ENCODE measurements around the gene C16orf92.
A peak's percentile ranks its signal among the peaks of the same experiment; 100 is the strongest.

Gene C16orf92, protein sequence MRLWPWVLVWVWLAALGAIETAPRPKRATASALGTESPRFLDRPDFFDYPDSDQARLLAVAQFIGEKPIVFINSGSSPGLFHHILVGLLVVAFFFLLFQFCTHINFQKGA

DNA sequence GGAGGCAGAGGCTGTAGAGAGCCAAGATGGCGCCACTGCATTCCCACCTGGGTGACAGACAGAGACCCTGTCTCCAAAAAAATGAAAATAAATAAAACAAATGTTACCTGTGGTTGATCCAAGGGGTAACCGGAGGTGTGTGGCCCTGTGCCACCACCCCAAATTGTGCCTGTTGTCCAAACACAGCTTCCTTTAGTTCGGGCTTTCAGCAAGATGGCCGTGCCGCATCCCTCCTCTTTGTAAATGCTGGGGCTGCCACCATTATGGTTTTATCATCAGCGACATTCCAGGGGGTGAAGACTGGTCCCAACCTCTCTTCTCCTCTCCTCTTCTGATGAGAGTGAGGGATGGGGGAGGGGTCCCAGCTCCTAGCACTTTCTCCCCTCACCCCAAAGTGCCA is at the start of gene C16orf92:
Gene C16orf92, plus strand, starts transcription at position 312 of the 400 bp plus-strand sequence. CDS start 143 bp downstream, outside the sequence.
- no peak for DNase-seq

DNA sequence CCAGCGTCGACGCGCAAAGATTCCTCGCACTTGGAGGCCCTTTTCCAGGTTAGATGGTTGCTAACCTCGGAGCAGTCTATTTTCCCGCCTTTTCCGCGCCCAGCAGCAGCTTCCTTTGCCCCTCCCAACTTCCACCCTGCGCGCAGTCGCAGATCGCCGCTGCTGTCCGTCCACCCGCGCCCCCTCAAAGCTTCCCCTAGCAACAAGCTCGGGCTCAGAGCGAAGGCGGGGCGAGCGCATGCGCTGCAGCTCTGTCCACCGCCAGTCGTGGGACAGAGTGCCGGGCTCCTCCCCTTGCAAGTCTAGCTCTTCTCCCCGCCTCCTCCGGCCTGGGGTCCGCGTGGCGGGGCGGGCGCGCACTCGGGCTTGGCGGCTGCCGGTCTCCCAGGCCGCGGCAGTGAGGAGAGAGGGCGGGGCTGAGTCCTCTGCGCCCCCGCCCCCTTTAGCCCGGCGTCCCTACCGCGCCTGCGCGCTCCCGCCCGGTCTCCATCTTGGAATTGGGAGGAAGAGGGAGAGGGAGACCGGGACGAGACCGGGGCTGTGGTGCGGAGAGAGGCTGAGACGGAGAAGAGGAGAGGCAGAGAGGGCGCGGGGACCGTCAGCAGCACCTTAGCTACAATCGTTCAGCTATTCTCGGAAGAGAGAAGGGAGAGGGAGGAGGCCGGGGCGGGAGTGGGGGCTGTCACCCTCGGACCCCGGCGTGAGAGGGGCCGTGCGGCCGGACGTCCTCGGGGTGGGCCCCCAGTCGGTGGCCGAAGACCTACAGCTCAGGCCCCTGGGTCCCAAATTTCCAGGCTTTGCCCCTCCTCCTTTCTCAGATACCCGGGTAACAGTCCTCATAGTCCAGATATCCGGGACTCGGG is 49.4 kb upstream of the C16orf92 start, which contains the start of gene TAOK2:
Gene TAOK2, plus strand, starts transcription at position 485 of the 863 bp plus-strand sequence. CDS start 3,905 bp downstream, outside the sequence.
- peak; percentile 99 for DNase-seq

DNA sequence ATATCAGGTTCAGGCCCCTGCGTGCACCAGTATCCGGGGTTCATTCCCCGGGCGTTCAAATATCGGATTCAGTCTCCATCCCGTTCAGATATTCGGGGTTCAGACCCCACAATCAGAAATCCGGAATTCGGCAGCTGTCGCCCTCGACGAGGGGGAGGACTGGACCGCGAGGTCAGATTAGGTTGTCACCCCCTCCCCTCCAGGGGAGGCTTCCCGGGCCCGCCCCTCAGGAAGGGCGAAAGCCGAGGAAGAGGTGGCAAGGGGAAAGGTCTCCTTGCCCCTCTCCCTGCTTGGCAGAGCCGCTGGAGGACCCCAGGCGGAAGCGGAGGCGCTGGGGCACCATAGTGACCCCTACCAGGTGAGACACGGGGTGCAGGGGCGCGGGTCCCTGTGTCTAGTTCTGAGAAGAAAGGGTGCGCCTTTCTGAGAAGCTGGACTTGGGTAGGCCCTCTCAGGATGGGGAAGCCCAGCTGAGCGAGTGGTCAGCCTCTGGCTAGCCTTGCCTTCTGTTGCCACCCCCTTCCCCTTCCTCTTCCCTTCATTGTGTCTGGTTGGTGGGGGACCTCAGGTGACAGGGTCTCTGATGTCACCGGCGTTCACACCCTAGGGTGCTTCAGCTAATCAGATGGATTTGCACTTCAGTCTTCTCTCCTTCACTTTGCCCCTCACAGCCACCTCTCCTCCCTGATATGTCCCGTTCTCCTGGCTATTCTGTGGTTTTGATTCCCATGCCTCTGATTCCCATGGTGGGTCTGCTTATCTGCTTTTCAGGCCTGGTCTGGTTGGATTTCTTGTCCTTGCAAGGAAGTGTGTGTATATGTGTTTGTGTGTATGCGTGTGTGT is 48.5 kb upstream of the C16orf92 start:
- no peak for DNase-seq

DNA sequence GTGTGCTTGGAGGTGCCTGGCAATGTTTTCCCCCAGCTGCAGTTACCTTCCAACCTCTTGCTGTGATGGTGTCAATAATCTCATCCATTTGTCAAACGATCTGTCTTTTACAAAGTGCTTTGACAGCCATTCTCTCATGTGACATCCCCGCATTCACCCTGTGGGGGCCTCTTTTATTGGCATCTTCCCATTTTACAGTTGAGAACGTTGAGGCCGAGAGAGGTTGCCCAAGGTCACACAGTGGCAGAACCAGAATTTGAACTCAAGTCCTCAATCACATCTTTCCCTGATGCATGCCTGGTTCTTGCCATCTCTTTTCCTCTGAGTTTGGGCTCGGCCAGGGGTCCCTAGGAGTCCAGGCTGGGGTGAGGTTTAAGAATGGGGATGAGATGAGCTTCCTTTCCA is 47.9 kb upstream of the C16orf92 start:
- no peak for DNase-seq

DNA sequence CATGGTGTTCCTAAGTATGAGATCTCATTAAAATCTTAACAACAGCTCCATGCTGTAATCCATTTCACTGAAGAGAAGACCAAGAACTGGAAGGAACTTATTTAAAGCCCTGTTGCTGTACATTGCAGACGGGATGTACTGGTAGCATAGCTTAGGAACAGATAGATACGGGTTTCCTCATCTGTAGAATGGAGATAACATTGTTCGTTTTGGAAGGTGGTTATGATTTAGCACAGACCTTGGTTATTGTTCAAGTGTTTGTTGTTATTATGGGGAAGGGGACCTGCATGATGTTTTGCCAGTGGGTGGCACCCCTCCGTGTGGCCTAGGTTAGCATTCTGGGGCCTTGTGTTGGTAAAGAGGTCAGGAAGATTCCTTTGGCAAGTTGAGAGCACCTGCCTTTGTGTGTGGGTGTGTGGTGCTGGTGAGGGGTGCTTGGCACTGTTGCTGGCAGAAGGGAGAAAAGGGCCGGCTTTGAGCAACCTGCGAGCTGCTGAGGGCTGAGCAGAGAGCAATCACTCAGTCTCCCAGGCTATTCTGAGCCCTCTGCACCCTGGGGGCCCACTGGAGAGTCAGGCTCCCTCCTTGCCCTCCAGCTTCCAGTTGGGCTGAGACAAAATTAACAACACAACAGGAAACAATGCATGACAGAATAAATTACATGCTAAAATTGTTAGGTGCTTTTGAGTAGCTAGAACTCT is 47.0 kb upstream of the C16orf92 start:
- no peak for DNase-seq

DNA sequence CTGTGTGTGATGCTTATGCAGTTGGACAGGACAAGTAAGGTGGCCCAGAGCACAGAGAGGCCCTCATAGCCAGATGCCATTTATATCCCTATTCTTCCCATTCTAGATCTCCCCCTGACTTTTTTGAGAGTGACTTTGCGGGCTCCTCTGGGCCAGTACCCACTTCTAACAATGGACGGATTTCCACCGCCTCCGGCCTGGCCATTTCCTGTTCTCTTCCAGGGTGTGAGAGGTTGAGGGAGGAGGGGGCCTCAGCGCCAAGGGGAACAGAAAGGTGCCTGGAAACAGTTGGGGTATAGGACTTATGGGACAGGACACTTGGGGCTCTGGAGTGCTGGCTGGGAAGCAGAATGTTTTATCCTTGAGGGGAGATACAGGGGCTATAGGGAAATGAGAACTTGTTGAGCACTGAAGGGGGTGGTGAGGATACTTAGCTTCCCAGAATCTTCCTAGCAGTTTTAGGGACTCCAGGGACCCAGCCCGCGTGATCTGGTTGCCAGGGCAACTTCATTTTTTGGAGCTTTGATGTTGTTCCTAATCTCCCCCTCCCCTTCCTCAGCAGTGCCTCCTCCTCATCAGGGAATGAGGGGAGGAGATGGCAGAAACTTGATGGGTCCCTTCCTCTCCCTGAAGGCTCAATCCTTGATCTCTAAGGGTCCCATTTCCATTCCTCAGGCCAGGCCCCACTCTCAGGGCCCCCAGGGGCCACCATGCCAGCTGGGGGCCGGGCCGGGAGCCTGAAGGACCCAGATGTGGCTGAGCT is 45.8 kb upstream of the C16orf92 start:
- DNase-seq, result no peak

DNA sequence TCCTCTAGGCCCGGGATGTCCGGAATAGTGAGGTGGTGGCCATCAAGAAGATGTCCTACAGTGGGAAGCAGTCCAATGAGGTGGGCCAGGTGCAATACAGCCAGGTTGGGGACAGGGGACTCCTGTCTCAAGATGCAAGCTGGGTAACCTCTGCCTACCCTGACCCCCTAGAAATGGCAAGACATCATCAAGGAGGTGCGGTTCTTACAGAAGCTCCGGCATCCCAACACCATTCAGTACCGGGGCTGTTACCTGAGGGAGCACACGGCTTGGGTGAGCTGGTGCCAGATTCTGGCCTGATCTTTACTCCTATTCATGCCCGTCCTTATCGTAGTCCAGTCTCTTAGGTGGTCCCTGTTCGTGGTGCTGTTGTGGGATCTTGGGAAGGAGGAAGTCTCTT is 44.9 kb upstream of the C16orf92 start:
- DNase-seq, result no peak

DNA sequence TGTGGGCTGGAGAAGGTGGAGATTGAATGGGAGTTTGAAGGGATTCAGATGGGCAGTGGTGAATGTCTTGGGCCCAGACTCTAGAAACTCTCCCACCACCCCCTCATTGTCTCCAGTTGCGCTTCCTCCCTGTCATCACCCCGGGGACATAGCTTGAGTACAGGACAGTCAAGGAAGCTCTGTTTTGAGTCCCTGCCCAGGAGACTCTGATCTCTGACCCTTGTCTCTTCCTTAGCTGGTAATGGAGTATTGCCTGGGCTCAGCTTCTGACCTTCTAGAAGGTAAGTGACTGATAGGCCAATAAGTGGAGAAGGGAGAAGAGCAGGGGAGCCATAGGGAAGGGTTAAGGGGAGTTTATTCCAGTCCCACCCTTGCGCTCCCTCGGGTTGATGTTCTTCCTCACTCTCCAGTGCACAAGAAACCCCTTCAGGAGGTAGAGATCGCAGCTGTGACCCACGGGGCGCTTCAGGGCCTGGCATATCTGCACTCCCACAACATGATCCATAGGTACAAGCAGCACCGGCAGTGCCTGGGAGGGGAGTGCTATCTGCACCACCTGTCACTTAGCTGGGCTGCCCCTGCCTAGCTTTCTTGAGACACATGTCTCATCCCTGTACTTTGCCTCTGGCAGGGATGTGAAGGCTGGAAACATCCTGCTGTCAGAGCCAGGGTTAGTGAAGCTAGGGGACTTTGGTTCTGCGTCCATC is 44.3 kb upstream of the C16orf92 start:
- DNase-seq, result no peak

DNA sequence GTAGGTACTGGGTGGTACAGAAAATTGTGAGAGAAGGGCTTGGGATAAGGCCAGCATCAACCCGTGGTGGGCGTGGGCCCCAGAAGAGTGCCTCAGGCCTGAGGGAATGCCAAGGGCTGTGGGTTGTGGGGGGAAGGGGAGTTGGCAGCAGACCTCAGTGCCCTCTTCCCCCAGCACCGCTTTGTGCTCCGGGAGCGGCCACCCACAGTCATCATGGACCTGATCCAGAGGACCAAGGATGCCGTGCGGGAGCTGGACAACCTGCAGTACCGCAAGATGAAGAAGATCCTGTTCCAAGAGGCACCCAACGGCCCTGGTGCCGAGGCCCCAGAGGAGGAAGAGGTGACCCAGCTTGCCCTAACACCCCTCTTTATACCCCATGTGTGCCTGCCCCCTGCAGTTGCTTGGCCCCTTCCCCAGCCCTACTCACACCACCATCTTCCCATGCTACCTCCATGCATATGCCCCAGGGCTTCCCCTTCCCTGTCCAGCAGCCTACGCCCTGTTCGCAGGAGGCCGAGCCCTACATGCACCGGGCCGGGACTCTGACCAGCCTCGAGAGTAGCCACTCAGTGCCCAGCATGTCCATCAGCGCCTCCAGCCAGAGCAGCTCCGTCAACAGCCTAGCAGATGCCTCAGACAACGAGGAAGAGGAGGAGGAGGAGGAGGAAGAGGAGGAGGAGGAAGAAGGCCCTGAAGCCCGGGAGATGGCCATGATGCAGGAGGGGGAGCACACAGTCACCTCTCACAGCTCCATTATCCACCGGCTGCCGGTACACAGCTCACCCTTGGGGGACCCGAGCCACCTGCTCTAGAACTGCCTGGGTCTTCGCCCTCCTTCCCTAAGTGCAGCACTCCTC is 40.2 kb upstream of the C16orf92 start:
- no peak for DNase-seq

DNA sequence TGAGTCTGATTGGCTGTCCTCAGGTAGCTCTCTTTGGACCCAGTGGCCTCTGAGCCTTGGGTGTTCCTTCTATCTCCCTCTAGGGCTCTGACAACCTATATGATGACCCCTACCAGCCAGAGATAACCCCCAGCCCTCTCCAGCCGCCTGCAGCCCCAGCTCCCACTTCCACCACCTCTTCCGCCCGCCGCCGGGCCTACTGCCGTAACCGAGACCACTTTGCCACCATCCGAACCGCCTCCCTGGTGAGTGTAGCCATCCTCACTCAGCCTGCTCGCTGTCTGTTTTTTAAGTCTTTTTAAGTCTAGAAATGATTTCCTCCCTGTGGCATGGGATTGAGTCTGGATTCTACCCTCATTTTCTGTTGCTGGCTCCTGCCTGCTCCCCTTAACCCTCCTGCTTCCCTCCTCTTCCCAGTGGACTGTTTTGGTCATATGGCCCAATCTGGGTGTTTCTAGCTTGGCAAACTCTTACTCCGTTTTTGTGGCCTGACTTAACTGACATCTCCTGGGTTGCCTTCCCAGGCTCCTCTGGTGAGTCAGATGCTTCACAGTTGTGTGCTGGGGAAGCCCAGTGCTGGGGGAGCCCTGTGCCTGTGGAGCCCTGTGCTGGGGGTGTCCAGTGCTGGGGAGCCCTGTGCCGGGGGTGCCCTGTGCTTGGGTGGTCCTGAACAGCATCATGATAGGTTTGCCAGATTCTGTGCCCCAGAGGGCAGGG is 39.4 kb upstream of the C16orf92 start:
- DNase-seq, result no peak

DNA sequence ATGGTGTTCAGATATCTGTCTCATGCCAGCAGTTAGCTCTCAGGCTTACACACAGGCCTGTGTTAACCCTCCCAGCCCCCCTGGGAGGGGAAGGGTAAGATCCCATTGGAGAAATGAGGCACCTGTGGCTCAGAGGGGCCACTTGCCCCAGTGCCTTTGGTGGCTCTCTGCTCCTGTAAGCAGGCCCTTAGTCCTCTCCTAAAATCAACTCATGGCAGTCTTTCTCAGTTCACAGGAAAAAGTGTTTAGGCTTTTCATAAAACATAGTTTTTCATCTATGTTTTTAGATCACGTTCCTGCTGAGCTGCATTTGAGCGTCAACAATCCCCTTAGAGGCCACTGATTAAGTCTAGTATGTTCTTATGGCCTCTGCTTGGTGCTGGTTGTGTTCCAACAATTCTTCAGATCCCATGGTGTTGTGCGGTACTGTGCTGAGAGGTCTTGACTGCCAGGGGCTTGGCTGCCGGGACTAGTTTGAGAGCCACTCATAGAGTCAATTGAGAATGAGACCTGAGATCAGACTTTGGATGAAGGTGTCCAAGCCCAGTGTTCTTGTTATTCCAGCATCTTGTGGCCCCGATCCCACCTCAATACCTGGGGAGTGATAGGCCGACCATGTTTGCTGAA is 38.7 kb upstream of the C16orf92 start:
- no peak for DNase-seq

DNA sequence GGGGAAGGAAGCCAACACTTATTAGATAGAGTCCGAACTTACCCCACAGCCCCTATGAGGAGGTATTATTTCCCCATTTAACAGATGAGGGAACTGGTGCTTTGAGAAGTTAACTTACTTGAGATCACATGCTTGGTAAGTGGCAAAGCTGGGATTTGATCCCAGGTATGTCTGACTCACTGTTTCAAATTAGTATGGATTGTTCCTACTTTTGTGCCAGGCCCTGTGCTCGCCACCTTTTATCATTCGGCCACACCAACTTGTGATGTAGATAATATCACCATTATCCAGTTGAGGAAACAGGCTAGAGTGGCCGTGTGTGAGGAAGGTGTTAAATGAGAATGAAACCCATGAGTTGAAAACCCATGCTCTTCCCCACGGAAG is 38.2 kb upstream of the C16orf92 start:
- DNase-seq, result no peak

DNA sequence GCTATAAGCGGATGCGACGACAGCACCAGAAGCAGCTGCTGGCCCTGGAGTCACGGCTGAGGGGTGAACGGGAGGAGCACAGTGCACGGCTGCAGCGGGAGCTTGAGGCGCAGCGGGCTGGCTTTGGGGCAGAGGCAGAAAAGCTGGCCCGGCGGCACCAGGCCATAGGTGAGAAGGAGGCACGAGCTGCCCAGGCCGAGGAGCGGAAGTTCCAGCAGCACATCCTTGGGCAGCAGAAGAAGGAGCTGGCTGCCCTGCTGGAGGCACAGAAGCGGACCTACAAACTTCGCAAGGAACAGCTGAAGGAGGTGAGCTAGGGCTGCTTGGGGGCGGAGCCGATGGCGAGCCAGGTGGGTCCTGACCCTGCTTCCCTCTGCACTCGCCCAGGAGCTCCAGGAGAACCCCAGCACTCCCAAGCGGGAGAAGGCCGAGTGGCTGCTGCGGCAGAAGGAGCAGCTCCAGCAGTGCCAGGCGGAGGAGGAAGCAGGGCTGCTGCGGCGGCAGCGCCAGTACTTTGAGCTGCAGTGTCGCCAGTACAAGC is 37.7 kb upstream of the C16orf92 start:
- no peak for DNase-seq

DNA sequence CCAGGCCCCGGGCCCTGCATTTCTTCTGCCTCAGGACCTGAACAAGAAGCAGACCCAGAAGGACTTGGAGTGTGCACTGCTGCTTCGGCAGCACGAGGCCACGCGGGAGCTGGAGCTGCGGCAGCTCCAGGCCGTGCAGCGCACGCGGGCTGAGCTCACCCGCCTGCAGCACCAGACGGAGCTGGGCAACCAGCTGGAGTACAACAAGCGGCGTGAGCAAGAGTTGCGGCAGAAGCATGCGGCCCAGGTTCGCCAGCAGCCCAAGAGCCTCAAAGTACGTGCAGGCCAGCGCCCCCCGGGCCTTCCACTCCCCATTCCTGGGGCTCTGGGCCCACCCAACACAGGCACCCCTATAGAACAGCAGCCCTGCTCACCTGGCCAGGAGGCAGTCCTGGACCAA is 36.8 kb upstream of the C16orf92 start:
- no peak for DNase-seq

DNA sequence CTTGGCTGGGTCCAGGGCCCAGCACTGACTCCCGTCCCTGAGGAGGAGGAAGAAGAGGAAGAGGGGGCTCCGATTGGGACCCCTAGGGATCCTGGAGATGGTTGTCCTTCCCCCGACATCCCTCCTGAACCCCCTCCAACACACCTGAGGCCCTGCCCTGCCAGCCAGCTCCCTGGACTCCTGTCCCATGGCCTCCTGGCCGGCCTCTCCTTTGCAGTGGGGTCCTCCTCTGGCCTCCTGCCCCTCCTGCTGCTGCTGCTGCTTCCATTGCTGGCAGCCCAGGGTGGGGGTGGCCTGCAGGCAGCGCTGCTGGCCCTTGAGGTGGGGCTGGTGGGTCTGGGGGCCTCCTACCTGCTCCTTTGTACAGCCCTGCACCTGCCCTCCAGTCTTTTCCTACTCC is 36.1 kb upstream of the C16orf92 start:
- no peak for DNase-seq

DNA sequence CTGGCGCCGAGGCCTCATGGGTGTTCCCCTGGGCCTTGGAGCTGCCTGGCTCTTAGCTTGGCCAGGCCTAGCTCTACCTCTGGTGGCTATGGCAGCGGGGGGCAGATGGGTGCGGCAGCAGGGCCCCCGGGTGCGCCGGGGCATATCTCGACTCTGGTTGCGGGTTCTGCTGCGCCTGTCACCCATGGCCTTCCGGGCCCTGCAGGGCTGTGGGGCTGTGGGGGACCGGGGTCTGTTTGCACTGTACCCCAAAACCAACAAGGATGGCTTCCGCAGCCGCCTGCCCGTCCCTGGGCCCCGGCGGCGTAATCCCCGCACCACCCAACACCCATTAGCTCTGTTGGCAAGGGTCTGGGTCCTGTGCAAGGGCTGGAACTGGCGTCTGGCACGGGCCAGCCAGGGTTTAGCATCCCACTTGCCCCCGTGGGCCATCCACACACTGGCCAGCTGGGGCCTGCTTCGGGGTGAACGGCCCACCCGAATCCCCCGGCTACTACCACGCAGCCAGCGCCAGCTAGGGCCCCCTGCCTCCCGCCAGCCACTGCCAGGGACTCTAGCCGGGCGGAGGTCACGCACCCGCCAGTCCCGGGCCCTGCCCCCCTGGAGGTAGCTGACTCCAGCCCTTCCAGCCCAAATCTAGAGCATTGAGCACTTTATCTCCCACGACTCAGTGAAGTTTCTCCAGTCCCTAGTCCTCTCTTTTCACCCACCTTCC is 35.5 kb upstream of the C16orf92 start:
- DNase-seq, result no peak

DNA sequence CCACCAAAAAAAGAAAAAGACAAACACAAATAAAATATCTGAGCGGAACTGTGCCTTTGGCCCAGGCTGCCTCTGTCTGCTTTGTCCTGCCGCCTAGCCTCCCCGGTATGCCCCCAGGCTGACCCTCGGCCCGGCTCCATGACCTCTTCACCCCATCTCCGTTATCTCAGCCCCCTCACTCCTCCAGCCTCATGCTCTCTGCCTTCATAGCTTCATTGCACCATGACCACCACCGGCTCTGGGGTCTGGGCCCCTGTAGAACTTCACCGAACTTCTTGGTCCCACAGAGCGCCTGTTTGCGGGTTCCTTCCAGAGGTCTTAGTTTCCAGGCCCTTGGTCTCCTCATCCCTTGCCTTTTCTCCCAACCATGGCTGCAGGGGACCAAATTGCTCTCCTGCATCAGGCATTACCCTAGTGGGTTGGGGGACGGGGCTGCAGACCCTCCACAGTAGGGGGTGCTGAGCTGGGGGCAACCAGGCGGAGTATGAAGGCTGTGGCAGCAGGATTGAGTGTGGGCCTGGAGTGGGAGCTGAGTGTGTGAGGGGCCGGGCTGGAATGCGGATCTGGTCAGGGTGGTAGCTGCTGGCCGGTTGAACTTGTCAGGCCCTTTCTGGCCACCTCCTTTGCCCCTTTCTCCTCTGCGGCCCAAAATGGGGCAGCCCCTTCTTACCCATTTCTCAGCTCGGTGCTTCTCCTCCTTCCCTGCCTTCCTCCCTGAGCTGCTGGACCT is 34.5 kb upstream of the C16orf92 start:
- no peak for DNase-seq
